Stimulated activated CD4-positive, alpha-beta T cell treated with anti-CD3 and anti-CD28 coated beads, Interleukin-1b, Interleukin-23, amount 100 ng/mL, for 48 hours (primary cell): ENCODE data around the gene KCTD17.

ENCODE experiments used
- DNase-seq: peaks from one replicate; pipeline ENCODE4 v3.0.0-alpha.2; 2020

KCTD17 gene

DNA sequence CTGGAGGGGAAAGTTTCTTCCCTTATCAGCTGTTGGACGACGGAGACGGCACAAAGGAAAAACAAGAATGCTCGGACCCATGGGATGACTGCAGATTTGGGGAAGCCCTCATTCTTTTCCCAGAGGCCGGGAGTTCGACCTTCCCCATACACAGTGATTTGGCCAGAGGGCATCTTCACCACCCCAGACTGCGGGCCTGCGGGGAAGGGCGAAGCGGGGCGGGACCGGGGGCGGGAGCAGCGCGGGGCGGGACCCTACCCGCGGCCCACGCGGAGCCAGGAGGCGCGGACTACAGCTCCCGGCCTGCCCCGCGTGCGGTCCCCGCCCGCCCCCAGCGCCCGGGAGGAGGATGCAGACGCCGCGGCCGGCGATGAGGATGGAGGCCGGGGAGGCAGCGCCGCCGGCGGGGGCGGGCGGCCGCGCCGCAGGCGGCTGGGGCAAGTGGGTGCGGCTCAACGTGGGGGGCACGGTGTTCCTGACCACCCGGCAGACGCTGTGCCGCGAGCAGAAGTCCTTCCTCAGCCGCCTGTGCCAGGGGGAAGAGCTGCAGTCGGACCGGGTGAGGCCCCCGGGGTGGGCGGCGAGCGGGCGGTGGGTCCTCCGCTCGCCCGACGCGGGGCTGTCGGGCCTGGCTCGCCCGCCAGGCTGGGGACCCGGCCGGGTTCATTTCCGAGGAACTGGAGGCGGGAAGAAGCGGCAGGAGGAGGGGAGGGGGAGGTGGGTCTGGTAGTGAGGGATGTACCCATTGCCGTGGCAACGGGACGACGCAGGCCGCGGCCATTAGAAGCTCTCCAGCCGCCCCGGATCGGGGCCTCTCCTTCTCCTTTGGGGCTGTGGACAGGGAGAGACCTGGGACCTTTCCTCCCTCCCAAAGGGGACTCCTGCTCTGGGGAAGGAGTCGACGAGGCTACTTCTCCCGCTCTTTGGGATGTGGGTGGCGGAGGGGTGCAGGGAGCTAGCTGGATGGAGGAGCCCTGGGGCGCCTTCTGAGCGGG is at the start of gene KCTD17:
Gene KCTD17, plus strand, starts transcription at position 352 of the 995 bp plus-strand sequence. Its CDS starts 19 bp downstream, at position 371.
- DNase-seq: peak; percentile 75

DNA sequence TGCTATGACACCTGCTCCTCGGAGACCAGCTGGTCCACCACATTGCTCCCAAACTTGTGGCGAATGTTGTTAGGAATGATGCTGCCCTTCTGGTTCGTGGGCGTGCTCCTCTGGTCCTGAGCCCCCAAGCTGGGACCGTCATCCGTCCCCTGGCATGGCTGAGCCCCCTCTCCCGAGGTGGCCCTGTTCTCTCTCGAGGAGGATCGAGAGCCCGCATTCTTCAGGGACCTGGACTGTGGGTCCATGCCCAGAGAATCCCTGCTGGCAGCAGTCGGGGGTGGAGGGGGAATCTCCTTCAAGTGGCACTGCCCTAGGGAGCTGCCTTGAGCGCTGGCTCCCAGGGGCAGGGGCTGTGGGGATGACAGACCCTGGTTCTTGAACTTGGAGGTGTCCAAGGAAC is 49.7 kb upstream of the KCTD17 start:
- no peak for DNase-seq

DNA sequence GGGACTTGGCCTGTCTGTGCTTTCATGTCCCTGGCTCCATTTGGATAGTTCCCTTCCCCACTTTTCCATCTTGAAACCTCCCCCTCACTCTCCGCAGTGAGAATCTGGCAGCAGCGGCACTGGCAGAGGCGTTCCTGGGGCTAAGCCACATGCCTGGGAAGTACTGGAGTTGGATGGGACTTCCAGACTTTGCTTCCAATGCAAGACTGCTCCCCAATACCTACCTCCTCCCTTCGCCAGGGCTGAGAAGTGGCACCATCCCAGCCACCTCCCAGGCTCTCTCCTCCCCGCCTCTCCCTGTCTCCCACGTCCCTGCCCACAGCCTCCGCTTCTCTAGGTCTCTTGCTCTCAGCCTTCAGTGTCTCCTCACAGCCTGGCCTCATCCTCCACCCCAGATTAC is 48.9 kb upstream of the KCTD17 start:
- DNase-seq: no peak

DNA sequence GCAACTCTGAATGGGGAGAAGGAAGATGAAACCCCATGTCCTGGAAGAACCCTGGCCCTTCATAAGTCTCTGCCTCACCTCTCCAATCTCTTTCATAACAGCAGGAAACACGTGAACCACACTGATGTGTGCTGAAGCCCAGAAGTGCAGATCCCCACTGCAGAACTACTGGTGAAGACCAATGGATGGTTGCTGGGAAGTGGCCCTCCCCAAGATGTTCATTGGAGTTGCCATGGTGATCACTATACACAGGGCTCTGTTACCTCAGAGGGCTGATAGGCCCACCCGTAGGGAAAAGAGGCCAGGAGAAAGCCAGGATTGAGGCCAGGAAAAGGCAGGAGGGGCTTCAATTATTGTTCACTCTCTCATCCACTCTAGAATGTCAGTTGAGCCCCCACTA is 43.9 kb upstream of the KCTD17 start:
- DNase-seq: no peak

- DNase-seq: no peak
These were observed 43.2 kb upstream of the KCTD17 start for GRCh38 chr22:37008365-37008764.

DNA sequence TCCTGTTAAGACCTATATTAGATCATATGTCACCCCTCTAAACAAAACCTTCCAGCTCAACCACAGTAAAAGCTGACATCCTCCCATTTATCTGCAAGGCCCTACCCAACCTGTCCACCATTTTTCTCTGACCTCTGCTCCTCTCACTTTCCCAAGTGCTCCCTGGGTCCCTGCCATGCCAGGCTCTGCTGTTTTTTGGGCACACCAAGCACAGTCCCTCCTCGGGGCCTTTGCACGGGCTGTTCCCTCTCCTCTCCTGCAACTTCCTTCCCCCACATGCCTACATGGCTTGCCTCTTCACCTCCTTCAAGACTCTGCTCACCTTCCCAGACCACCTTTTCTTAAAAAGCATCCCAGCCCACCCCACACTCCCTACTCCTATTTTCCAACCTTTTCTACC is 42.1 kb upstream of the KCTD17 start:
- DNase-seq: no peak

DNA sequence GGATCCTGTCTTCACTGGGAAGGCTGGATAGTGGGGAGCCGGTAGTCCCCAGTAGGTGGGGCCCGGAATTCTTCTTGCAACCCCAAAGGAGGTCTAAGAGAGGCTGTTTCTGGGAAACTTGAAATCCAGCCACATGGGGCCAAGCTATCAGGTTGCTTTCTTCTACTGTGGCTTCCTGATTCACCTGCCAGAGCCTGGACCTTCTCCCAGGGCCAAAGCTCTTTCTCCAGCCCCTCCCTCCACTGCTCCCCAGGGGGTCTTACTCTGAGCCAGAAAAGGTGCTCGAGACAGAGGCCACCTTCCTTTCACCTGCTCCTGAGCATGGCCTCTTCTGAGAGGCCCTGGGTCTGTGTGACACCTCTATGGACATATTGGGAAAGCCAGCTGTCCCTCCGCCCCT is 41.4 kb upstream of the KCTD17 start:
- no peak for DNase-seq

GRCh38 chr22:37010976-37011375 is 40.6 kb upstream of the KCTD17 start:
- DNase-seq: no peak

- DNase-seq: no peak
These were observed 40.1 kb upstream of the KCTD17 start for GRCh38 chr22:37011472-37011871.

GRCh38 chr22:37012262-37012904 is 39.2 kb upstream of the KCTD17 start:
- no peak for DNase-seq

DNA sequence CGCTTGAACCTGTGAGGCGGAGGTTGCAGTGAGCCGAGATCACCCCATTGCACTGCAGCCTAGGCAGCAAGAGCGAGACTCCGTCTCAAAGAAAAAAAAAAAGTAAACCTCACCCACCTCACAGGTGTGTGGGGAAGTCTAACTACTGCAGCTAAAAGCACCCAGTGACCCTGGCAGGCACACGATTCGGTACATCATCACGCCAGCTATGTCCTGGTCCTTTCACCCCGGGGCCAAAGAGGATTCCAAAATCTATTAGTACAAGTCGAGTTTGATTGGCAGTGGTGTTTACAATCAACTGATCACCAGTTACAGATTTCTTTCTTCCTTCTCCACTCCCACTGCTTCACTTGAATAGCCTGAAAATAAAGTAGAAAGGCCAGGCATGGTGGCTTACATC is 38.6 kb upstream of the KCTD17 start:
- no peak for DNase-seq

DNA sequence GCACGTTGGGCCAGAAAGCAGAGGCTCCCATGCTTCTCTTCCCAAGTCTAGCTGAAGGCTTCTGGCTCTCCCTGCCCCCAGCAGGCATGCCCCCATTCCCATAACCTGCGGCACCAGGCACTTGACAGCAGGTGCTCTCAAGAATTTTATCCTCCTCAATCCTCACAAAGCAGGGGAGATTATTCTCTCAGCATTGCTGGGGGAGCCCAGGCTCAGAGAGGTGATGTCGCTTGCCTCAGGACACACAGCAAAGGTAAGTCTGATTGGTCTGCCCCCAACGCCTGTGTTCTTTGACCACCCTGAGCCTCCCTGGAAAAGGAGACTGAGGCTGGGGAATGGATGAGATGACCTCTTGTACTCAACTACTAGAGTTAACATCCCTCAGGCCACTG is 37.1 kb upstream of the KCTD17 start:
- DNase-seq: no peak

DNA sequence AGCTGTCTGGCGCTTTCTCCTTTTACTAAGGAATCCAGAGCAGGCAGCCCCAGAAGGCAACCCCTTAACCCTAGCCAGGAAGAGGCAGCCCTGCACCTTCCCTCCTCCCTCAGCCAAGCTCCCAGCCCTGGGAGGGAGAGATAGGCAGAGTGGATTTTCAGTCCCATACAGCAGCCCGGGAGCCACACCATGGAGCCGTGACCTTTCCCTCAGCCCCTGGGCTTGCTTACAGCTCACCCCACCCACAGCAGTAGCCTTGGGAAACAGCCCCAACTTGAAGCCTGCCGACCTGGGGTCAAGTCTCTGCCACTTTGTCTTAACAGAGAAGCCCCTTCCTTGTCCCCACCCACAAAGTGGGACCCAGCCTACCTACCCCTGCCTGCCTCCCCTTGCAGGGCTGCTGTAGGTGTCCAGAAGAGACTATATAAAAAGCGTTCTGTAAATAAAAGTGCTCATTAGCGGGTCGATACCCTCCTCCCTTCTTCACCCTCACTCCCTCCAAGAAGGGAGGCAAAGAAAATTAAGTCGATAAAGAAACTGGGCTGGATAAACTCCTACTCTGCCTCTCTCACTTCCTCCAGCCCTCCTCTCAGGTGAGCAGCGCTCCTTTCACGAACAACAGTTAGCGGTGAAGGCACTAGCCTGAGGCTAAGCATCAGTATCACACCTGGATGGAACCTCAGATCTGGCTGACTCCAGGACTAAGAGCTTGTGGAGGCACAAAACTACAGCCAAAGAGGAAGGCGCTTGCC is 36.5 kb upstream of the KCTD17 start:
- DNase-seq: no peak

DNA sequence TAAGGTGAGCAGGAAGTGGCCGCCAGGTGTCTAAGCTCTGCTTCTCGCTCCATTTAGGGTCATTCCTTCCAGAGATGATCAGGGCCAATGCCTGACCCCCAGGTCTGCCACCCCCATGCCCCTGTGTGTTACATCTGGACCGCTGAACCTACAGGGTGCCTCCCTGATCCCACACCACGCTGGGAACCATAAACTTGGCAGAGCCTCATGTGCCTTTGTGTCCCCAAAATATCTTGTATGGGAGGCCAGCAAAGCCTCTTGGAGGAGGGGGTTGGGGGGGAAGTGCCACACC is 36.0 kb upstream of the KCTD17 start:
- DNase-seq: no peak

DNA sequence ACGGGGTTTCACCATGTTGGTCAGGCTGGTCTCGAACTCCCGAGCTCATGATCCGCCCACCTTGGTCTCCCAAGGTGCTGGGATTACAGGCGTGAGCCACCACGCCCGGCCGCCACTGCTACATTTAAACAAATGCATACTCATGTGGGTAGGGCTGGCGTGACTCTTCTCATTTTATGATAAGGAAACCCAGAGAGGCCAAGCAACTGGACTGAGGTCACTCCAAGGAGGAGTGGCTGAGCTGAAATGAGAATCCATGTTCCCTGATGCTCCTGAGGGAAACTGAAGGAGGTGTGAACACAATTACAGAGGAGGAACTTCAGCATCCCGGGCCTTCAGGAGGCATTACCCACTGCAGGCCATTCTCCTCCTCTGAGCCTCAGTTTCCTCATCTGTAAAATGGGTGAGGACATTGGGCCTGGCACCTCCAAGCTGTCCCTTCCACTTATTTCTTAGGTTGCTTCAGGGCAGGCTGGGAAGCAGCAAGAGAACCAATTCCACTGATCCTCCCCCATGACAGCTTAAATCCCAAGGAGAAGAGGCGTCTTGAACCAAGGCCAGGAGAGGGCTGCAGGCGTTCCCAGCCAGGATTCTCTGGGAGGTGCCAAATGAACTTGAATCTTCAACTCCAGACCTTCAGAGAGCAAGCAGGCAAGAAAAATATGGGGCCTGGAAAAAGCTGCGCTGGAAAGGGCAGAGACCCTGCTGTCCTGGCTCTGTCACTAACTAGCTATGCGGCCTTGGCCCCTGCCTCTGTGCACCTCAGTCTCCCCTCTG is 35.2 kb upstream of the KCTD17 start:
- no peak for DNase-seq

DNA sequence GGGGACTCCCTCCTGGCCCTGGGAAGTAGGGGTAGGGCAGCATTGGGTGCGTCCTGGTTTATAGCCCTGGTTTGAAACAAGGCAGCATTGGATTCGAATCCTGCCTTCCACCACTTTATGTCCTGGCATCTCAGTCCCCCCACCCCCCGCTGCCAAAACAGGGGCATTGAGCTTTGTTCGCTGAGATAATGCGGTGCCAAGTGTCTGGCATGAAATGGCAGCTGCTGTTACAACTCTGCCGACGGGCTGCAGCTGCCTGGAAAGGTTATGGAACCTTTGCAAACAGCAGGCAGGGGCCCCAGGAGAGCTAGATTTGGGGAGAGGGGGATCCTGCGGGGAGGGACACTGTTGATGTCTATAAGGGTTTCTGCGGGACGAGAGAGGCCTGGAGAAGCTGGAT is 34.2 kb upstream of the KCTD17 start:
- no peak for DNase-seq

GRCh38 chr22:37018086-37018814 is 33.3 kb upstream of the KCTD17 start:
- no peak for DNase-seq

DNA sequence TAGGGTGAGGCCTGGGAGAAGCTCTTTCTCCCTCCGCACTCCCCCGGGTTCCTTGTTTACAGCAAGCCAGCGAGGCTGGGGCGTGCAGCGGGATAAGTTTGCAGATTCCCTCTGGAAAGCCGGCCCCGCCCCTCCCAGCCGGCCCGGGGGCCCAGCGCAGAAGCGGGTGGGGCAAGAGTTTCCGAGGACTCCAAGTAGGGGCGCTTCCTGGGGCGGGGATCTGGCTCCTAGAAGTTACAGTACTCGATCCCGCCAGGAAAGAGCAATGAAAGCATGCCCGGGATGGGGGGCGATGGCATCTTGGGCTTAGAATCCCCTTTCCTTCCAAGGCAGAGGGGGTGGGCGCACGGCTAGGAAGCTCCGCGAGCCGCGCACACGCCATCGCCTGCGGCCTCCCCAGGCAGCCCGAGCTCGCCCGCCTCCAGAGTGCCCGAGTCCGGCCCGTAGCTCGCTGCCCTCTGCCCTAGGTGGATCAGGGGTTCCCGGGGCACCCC is 32.7 kb upstream of the KCTD17 start:
- DNase-seq: no peak

DNA sequence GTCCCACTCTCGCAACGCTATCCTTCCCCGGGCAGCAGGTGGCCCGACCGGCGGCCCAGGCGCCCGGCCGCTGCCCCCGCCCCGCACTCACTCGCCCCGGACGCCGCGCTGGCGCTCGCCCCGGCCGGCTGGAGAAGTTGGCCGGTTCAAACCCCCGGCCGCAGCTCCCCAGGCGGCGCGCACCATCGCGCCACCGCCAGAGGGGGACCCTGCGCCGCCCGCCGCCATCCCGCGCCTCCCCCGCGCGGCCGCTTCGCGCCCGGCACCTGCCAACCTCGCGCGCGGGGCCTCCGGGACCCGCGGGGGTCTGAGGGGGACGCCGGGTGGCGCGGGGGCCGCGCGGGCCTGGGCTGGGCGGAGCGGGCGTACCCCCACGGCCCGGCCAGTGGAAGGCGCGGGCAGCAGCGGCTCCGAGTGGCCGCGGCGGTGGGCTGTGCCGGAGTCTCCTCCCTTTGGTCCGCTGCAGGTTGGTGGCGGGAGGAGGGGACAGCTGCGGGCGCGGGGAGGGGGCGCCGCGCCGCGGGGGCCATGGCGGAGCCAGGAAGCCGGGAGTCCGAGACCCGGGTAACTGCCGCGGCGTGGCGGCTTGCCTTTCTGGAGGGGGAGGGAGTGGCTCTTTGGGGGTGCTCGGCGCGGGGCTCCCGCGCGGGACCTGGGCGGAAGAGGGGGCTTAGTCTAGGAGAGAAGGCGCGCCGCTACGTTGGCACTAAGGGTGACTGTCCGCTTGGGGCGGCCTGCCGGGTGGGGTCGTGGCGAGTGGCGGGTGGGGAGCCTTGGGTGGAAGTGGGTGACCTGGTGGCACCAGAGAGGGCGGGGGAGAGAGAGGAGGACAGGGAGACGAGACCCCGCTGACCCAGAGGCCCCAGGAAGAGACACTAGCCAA is 32.0 kb upstream of the KCTD17 start, which contains the start of the genes MPST and TST:
Gene MPST, plus strand, starts transcription at position 434 of the 883 bp plus-strand sequence. Its CDS starts 95 bp downstream, at position 529.
Gene TST, minus strand, starts transcription at position 139 of the 883 bp plus-strand sequence. CDS start 715 bp downstream, outside the sequence.
- DNase-seq: peak; percentile 18

DNA sequence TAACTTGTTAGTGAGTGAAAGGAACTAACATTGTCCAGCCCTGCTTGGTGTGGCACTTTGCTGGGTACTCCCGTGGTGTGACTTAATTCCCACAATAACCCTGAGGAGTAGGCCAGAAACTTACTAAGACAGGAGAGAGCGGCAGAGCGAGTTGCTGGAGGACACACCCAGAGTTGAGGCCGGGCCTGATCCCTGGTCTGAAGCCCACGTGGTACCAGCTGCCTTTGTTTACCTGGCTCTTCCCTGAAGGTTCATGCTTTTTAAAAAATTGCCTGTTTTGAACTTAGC is 31.4 kb upstream of the KCTD17 start:
- DNase-seq: no peak

DNA sequence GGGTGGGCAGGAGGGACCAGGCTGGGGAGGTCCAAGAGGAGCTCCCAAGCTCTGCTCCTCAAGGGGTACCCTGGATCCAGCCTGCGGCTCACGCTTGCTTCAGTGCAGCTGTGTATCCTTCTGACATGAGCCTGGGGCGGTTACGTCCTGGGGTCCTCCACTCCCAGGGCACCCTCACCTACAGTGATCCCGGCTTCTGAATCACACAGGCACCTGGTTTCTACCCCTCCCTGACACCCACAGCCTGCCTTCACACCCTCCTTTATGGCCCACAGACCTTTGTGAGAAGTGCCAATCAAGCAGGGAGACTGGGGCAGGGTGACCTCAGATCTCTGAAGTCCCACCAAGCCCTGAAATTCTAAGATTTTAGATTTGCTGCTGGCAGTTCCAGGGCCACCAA is 30.5 kb upstream of the KCTD17 start:
- DNase-seq: no peak
